Liver (tissue), 9 donors: ENCODE results near the gene TIE1. TPM values are rescaled to one million over a fixed set of nuclear protein-coding genes. Genes with fewer than 3 reads are reported as not detected.

Source experiments
- DNase-seq: peaks from one replicate; pipeline ENCODE4 v3.0.0-alpha.2; 2017; ENCODE audit warnings: low spot score
- H3K27ac ChIP-seq, 2 donors: one replicate each; pipeline ENCODE4 v1.7.0; 2013; ENCODE audit warnings: inconsistent platforms in 2 of 2, low read length in 2 of 2, control low read depth in 1 of 2, low read depth in 1 of 2, mild to moderate bottlenecking in 1 of 2
- H3K27me3 ChIP-seq, 4 donors: one replicate each; pipeline versions ENCODE4 v1.6.1 to v1.7.0; 2013; ENCODE audit warnings: low read length in 3 of 4, inconsistent platforms in 1 of 4, mild to moderate bottlenecking in 1 of 4, moderate library complexity in 1 of 4; ENCODE audit not compliant: control insufficient read depth in 4 of 4, insufficient read depth in 4 of 4
- H3K36me3 ChIP-seq, 4 donors: one replicate each; pipeline versions ENCODE4 v1.6.1 to v1.7.0; 2013; ENCODE audit warnings: low read length in 3 of 4, mild to moderate bottlenecking in 3 of 4, low read depth in 1 of 4, moderate library complexity in 1 of 4; ENCODE audit not compliant: control insufficient read depth in 4 of 4, insufficient read depth in 3 of 4
- H3K4me1 ChIP-seq, 4 donors: one replicate each; pipeline versions ENCODE4 v1.6.1 to v1.7.0; 2013; ENCODE audit warnings: low read length in 3 of 4, mild to moderate bottlenecking in 3 of 4, moderate library complexity in 1 of 4; ENCODE audit not compliant: control insufficient read depth in 4 of 4, insufficient read depth in 4 of 4
- H3K4me3 ChIP-seq, 3 donors: one replicate each; pipeline versions ENCODE4 v1.6.1 to v1.7.0; 2013; ENCODE audit warnings: low read length in 3 of 3, control low read depth in 1 of 3, low read depth in 1 of 3, mild to moderate bottlenecking in 1 of 3
- H3K9ac ChIP-seq, 2 donors: one replicate each; pipeline ENCODE4 v1.7.0; 2013; ENCODE audit warnings: low read length in 2 of 2, mild to moderate bottlenecking in 2 of 2, moderate library complexity in 2 of 2, control low read depth in 1 of 2, low read depth in 1 of 2
- H3K9me3 ChIP-seq, 4 donors: one replicate each; pipeline versions ENCODE4 v1.6.1 to v1.7.0; 2013; ENCODE audit warnings: low read length in 3 of 4; ENCODE audit not compliant: control insufficient read depth in 4 of 4
- ATF3 ChIP-seq: IDR thresholded peaks from 2 replicates; pipeline ENCODE4 v1.6.1; 2016; ENCODE audit warnings: antibody characterized with exemption
- EGR1 ChIP-seq, 2 donors: IDR thresholded peaks; 2 replicates each; pipeline ENCODE4 v1.6.1; 2016 to 2018; ENCODE audit warnings: antibody characterized with exemption in 2 of 2, low read depth in 2 of 2
- HNF4A ChIP-seq, 2 donors: conservative IDR thresholded peaks; 2 replicates each; pipeline ENCODE4 v1.6.1; 2016; ENCODE audit warnings: antibody characterized with exemption in 2 of 2, mild to moderate bottlenecking in 2 of 2
- HNF4G ChIP-seq: IDR thresholded peaks from 2 replicates; pipeline ENCODE4 v1.6.1; 2016; ENCODE audit warnings: antibody characterized with exemption
- JUND ChIP-seq, 2 donors: IDR thresholded peaks; 2 replicates each; pipeline ENCODE4 v1.6.1; 2016; ENCODE audit warnings: antibody characterized with exemption in 2 of 2
- MAX ChIP-seq: IDR thresholded peaks from 2 replicates; pipeline ENCODE4 v1.6.1; 2016; ENCODE audit warnings: antibody characterized with exemption
- REST ChIP-seq: IDR thresholded peaks from 2 replicates; pipeline ENCODE4 v1.6.1; 2016; ENCODE audit warnings: antibody characterized with exemption, mild to moderate bottlenecking
- RXRA ChIP-seq, 2 donors: IDR thresholded peaks; 2 replicates each; pipeline ENCODE4 v1.6.1; 2017 to 2018; ENCODE audit warnings: antibody characterized with exemption in 2 of 2, mild to moderate bottlenecking in 1 of 2
- SP1 ChIP-seq: IDR thresholded peaks from 2 replicates; pipeline ENCODE4 v1.6.1; 2018; ENCODE audit warnings: antibody characterized with exemption, mild to moderate bottlenecking
- TAF1 ChIP-seq: conservative IDR thresholded peaks from 2 replicates; pipeline ENCODE4 v1.6.1; 2016; ENCODE audit warnings: antibody characterized with exemption, mild to moderate bottlenecking
- YY1 ChIP-seq: IDR thresholded peaks from 2 replicates; pipeline ENCODE4 v1.6.1; 2016; ENCODE audit warnings: antibody characterized with exemption, mild to moderate bottlenecking
- ZBTB33 ChIP-seq: IDR thresholded peaks from 2 replicates; pipeline ENCODE4 v1.6.1; 2016; ENCODE audit warnings: antibody characterized with exemption
- WGBS: extraction: QIAGEN DNeasy Blood & Tissue Kit; methylation state at CpG from one replicate; pipeline ENCODE4 v1.1.7; 2013; 5-methylcytosine and 5-hydroxymethylcytosine counted together
- polyA plus RNA-seq, 2 donors: library from polyadenylated mRNA; stranded (reverse) in 1 of 2; unstranded in 1 of 2; fragments of 200-250 nt in 1 of 2; fragments of >200 nt in 1 of 2; fragmentation: Nextera tagmentation in 1 of 2; extraction: Ambion mirVana in 1 of 2; gene quantifications; one replicate each; pipeline versions ENCODE4 v1.2.1 to v1.2.3, GENCODE V29; 2013 to 2015
- total RNA-seq, 2 donors: library from RNA; depleted of rRNA; stranded (reverse); fragments of >200 nt; gene quantifications; one replicate each; pipeline ENCODE4 v1.2.3, GENCODE V29; 2014
- donor health status: healthy.
- donor health status: healthy.
- donor health status: healthy.
- donor health status: healthy.
- donor health status: healthy.

Gene TIE1
- total and polyA plus RNA-seq, 4 donors: 3.6 to 17.6 (median 8.9) TPM

GRCh38 chr1:43327549-43328292 is 26.9 kb downstream of the TIE1 start:
- no peaks in the 10 kb centered on the region for H3K9me3 ChIP-seq
- DNase-seq: no peak
- no peak overlapping the region for H3K27ac ChIP-seq
- H3K36me3 ChIP-seq: peaks cover 0 to 2% (median 0%) of the 10 kb centered on the region in 4 donors
- H3K4me3 ChIP-seq: no peak overlapping the region
- TF ChIP-seq ATF3 (no peak), HNF4A (conservative IDR thresholded peaks at IDR 0.05) (no peak), ZBTB33 (no peak)
- no peak overlapping the region for H3K9ac ChIP-seq
- no peaks in the 10 kb centered on the region for H3K27me3 ChIP-seq
- no peaks in the 10 kb centered on the region for H3K4me1 ChIP-seq
- WGBS: 96% methylated on average over 1 of the region's 1 CpG

GRCh38 chr1:43329995-43330751 is 29.4 kb downstream of the TIE1 start:
- no peak overlapping the region for H3K9ac ChIP-seq
- H3K36me3 ChIP-seq: no peaks in the 10 kb centered on the region
- H3K27me3 ChIP-seq: no peaks in the 10 kb centered on the region
- no peaks in the 10 kb centered on the region for H3K4me1 ChIP-seq
- WGBS: 69% methylated on average over 6 of the region's 6 CpGs
- no peak overlapping the region for H3K4me3 ChIP-seq
- H3K9me3 ChIP-seq: no peaks in the 10 kb centered on the region
- peak; percentile 63 for DNase-seq
- no peak overlapping the region for H3K27ac ChIP-seq
- TF ChIP-seq HNF4G: no peak
- no peak for TF ChIP-seq MAX
- no peak for TF ChIP-seq YY1
- no peak for TF ChIP-seq TAF1
- TF ChIP-seq HNF4A (conservative IDR thresholded peaks at IDR 0.05): no peak

- WGBS: 98% methylated on average over 5 of the region's 5 CpGs
- H3K9me3 ChIP-seq: no peaks in the 10 kb centered on the region
- H3K36me3 ChIP-seq: no peaks in the 10 kb centered on the region
- no peak overlapping the region for H3K27ac ChIP-seq
- TF ChIP-seq EGR1 (IDR thresholded peaks at IDR 0.05; ENCODE audit: low read depth in 2 of 2) (no peak), TAF1 (no peak), JUND (IDR thresholded peaks at IDR 0.05) (no peak), REST (no peak), HNF4A (conservative IDR thresholded peaks at IDR 0.05) (no peak), RXRA (IDR thresholded peaks at IDR 0.05) (no peak), SP1 (no peak), ZBTB33 (no peak)
- no peaks in the 10 kb centered on the region for H3K4me1 ChIP-seq
- H3K9ac ChIP-seq: no peak overlapping the region
- no peaks in the 10 kb centered on the region for H3K27me3 ChIP-seq
- no peak overlapping the region for H3K4me3 ChIP-seq
- DNase-seq: no peak
Measured at GRCh38 chr1:43331688-43332087, 30.9 kb downstream of the TIE1 start.
